ENCODE results near the gene CALR.

GRCh38 chr19:12913011-12913561, 25.3 kb upstream of the CALR start:
- no peak for TF ChIP-seq SUZ12 (IDR thresholded peaks at IDR 0.05; ENCODE audit: extremely low read depth, insufficient read depth, insufficient read length)
- TF ChIP-seq ZNF274 (IDR thresholded peaks at IDR 0.05; ENCODE audit: low read depth, low read length) = no peak
- TF ChIP-seq YY1 (IDR thresholded peaks at IDR 0.05; ENCODE audit: insufficient read depth, insufficient read length) = no peak

Data from NT2/D1 (cell line).